Measurements from ENCODE around the gene CDH23. TPM values are rescaled to one million over a fixed set of nuclear protein-coding genes. Genes with fewer than 3 reads are reported as not detected.

Gene CDH23
- polyA plus RNA-seq, 3 donors: 0.51 to 0.96 (median 0.80) TPM

GRCh38 chr10:71577345-71577744 lies 180.6 kb downstream of the CDH23 start:
- no peak for DNase-seq (ENCODE audit: low read depth in 3 of 3, low spot score in 2 of 3)

GRCh38 chr10:71578069-71578468 lies 181.3 kb downstream of the CDH23 start:
- no peak for DNase-seq (ENCODE audit: low read depth in 3 of 3, low spot score in 2 of 3)

- no peak for DNase-seq (ENCODE audit: low read depth in 3 of 3, low spot score in 2 of 3)
Observed at GRCh38 chr10:71579668-71580067, 182.9 kb downstream of the CDH23 start.

- no peak for DNase-seq (ENCODE audit: low read depth in 3 of 3, low spot score in 2 of 3)
Observed at GRCh38 chr10:71580415-71580814, 183.7 kb downstream of the CDH23 start.

- DNase-seq (ENCODE audit: low read depth in 3 of 3, low spot score in 2 of 3): no peak
Observed at GRCh38 chr10:71580926-71581325, 184.2 kb downstream of the CDH23 start.

- DNase-seq (ENCODE audit: low read depth in 3 of 3, low spot score in 2 of 3): no peak
Observed at GRCh38 chr10:71581376-71581775, 184.7 kb downstream of the CDH23 start.

GRCh38 chr10:71582019-71582418 lies 185.3 kb downstream of the CDH23 start:
- no peak for DNase-seq (ENCODE audit: low read depth in 3 of 3, low spot score in 2 of 3)

GRCh38 chr10:71582506-71583475 lies 186.1 kb downstream of the CDH23 start:
- DNase-seq (ENCODE audit: low read depth in 3 of 3, low spot score in 2 of 3): no peak

GRCh38 chr10:71584461-71584860 lies 187.7 kb downstream of the CDH23 start:
- DNase-seq (ENCODE audit: low read depth in 3 of 3, low spot score in 2 of 3): no peak

GRCh38 chr10:71584902-71585563 lies 188.3 kb downstream of the CDH23 start:
- DNase-seq (ENCODE audit: low read depth in 3 of 3, low spot score in 2 of 3): no peak

- no peak for DNase-seq (ENCODE audit: low read depth in 3 of 3, low spot score in 2 of 3)
Observed at GRCh38 chr10:71585564-71586290, 189.0 kb downstream of the CDH23 start.

- no peak for DNase-seq (ENCODE audit: low read depth in 3 of 3, low spot score in 2 of 3)
Observed at GRCh38 chr10:71587941-71588573, 191.3 kb downstream of the CDH23 start.

GRCh38 chr10:71588685-71589084 lies 192.0 kb downstream of the CDH23 start:
- DNase-seq (ENCODE audit: low read depth in 3 of 3, low spot score in 2 of 3): no peak

GRCh38 chr10:71589617-71590551 lies 193.2 kb downstream of the CDH23 start:
- DNase-seq (ENCODE audit: low read depth in 3 of 3, low spot score in 2 of 3): no peak

GRCh38 chr10:71590781-71591350 lies 194.1 kb downstream of the CDH23 start:
- DNase-seq (ENCODE audit: low read depth in 3 of 3, low spot score in 2 of 3): no peak

GRCh38 chr10:71594934-71595571 lies 198.3 kb downstream of the CDH23 start:
- DNase-seq (ENCODE audit: low read depth in 3 of 3, low spot score in 2 of 3): no peak

- DNase-seq (ENCODE audit: low read depth in 3 of 3, low spot score in 2 of 3): no peak
Observed at GRCh38 chr10:71595649-71596048, 198.9 kb downstream of the CDH23 start.

- DNase-seq (ENCODE audit: low read depth in 3 of 3, low spot score in 2 of 3): no peak
Observed at GRCh38 chr10:71596127-71596526, 199.4 kb downstream of the CDH23 start.

- no peak for DNase-seq (ENCODE audit: low read depth in 3 of 3, low spot score in 2 of 3)
Observed at GRCh38 chr10:71596759-71597158, 200.0 kb downstream of the CDH23 start.

Measured in right renal cortex interstitium (tissue), 3 donors.